Hair follicular keratinocyte (primary cell): ENCODE data around the gene C1QB. TPM values are rescaled to one million over a fixed set of nuclear protein-coding genes. Genes with fewer than 3 reads are reported as not detected.

Source experiments
- total RNA-seq: library from RNA; depleted of rRNA; stranded (reverse); fragments of >200 nt; gene quantifications from 2 replicates; pipeline ENCODE4 v1.2.3, GENCODE V29; 2015

Gene C1QB
- not detected in 2 replicates for total RNA-seq

GRCh38 chr1:22652881-22653316, at the start of gene C1QB:
C1QB (plus strand) TSS chr1:22653236; CDS start chr1:22659463, 6,227 bp downstream.

GRCh38 chr1:22636353-22636752, 16.7 kb upstream of the C1QB start, which contains the start of gene C1QA:
C1QA (plus strand) TSS chr1:22636628; CDS start chr1:22637617, 989 bp downstream.

GRCh38 chr1:22643381-22643780, 9.7 kb upstream of the C1QB start, which contains the start of gene C1QC:
C1QC (plus strand) TSS chr1:22643633; CDS start chr1:22644024, 391 bp downstream.

GRCh38 chr1:22710701-22711049, 57.6 kb downstream of the C1QB start, which contains the start of gene EPHB2:
EPHB2 (plus strand) TSS chr1:22710839; CDS start chr1:22710983, 144 bp downstream.

Other genes with a start within 250 kb of the C1QB start
- gene ZBTB40, start 201.4 kb upstream of the C1QB start, total RNA-seq = 5.5 TPM in 2 replicates
- 0.04 TPM in 1 of 2 replicates, not detected in the other for gene EPHA8, start 89.7 kb upstream of the C1QB start, total RNA-seq
- gene C1QA, start 16.6 kb upstream of the C1QB start, total RNA-seq = not detected in 2 replicates
- gene C1QC, start 9.6 kb upstream of the C1QB start, total RNA-seq = not detected in 2 replicates
- 5.8 and 20.5 TPM in 2 replicates for gene EPHB2, start 57.6 kb downstream of the C1QB start, total RNA-seq